HG03354 (cell line): ENCODE data around the gene DAP.
A peak's percentile ranks its signal among the peaks of the same experiment; 100 is the strongest.
"Not testable (repeated sequence)": the region's sequence is repeated elsewhere in the genome, so short reads cannot be mapped to it uniquely, and the experiment has no call there.

Source experiments
- ATAC-seq: cut with Tn5 transposase; IDR thresholded peaks from one replicate; pipeline ENCODE4 v1.9.1; 2021; ENCODE audit warnings: mild to moderate bottlenecking; ENCODE audit not compliant: unreplicated experiment, poor library complexity, severe bottlenecking

DAP gene

GRCh38 chr5:10736354-10736753 is 24.7 kb downstream of the DAP start:
- ATAC-seq, result no peak

- ATAC-seq, result peak; percentile 81
Observed at GRCh38 chr5:10735569-10736276, 25.3 kb downstream of the DAP start.

- ATAC-seq, result no peak
Observed at GRCh38 chr5:10734832-10735523, 26.1 kb downstream of the DAP start.

- ATAC-seq, result no peak
Observed at GRCh38 chr5:10734037-10734709, 26.9 kb downstream of the DAP start.

- ATAC-seq, result no peak
Observed at GRCh38 chr5:10733426-10733825, 27.6 kb downstream of the DAP start.

- no peak for ATAC-seq
Observed at GRCh38 chr5:10731913-10732312, 29.1 kb downstream of the DAP start.

- ATAC-seq, result no peak
Observed at GRCh38 chr5:10730043-10730351, 31.0 kb downstream of the DAP start.

GRCh38 chr5:10729320-10730042 is 31.6 kb downstream of the DAP start:
- no peak for ATAC-seq

- ATAC-seq, result no peak
Observed at GRCh38 chr5:10728679-10729078, 32.4 kb downstream of the DAP start.

- no peak for ATAC-seq
Observed at GRCh38 chr5:10727861-10728260, 33.2 kb downstream of the DAP start.

- ATAC-seq, result peak; percentile 84
Observed at GRCh38 chr5:10726913-10727517, 34.0 kb downstream of the DAP start.

GRCh38 chr5:10726179-10726912 is 34.7 kb downstream of the DAP start:
- no peak for ATAC-seq

GRCh38 chr5:10725636-10726035 is 35.4 kb downstream of the DAP start:
- ATAC-seq, result no peak

- no peak for ATAC-seq
Observed at GRCh38 chr5:10724781-10725507, 36.1 kb downstream of the DAP start.

- ATAC-seq, result no peak
Observed at GRCh38 chr5:10723514-10723913, 37.5 kb downstream of the DAP start.

GRCh38 chr5:10720766-10721165 is 40.3 kb downstream of the DAP start:
- not testable (repeated sequence) for ATAC-seq

GRCh38 chr5:10719965-10720364 is 41.1 kb downstream of the DAP start:
- no peak for ATAC-seq

- ATAC-seq, result not testable (repeated sequence)
Observed at GRCh38 chr5:10718617-10719016, 42.4 kb downstream of the DAP start.

- not testable (repeated sequence) for ATAC-seq
Observed at GRCh38 chr5:10716825-10717224, 44.2 kb downstream of the DAP start.
